ENCODE measurements around the gene SLIT2.

SLIT2 gene

GRCh38 chr4:20251796-20252655, at the start of gene SLIT2:
Gene SLIT2 (plus strand): TSS chr4:20251905. CDS start chr4:20253816, 1,911 bp downstream.
- H3K4me3 Mint-ChIP-seq, result peak within 1 kb of the TSS; percentile 44
- H3K36me3 Mint-ChIP-seq, result no peaks in the 10 kb centered on the region
- H3K4me1 Mint-ChIP-seq, result peaks cover 11% of the 10 kb centered on the region
- no peak within 1 kb of the TSS for H3K27ac Mint-ChIP-seq
- H3K9me3 Mint-ChIP-seq, result no peaks in the 10 kb centered on the region
- peaks cover 35% of the 10 kb centered on the region for H3K27me3 Mint-ChIP-seq

- Mint-ChIP-seq H3K36me3 (no peaks in the 10 kb centered on the region), H3K27me3 (no peaks in the 10 kb centered on the region), H3K27ac (no peak overlapping the region), H3K9me3 (no peaks in the 10 kb centered on the region), H3K4me1 (no peaks in the 10 kb centered on the region), H3K4me3 (no peak overlapping the region)
Measured at GRCh38 chr4:20203508-20203907, 48.2 kb upstream of the SLIT2 start.

GRCh38 chr4:20217521-20217920, 34.2 kb upstream of the SLIT2 start:
- no peak overlapping the region for H3K27ac Mint-ChIP-seq
- H3K4me1 Mint-ChIP-seq, result no peaks in the 10 kb centered on the region
- H3K36me3 Mint-ChIP-seq, result no peaks in the 10 kb centered on the region

GRCh38 chr4:20217951-20218350, 33.8 kb upstream of the SLIT2 start:
- no peak overlapping the region for H3K27ac Mint-ChIP-seq
- H3K9me3 Mint-ChIP-seq, result peaks cover 5% of the 10 kb centered on the region
- H3K27me3 Mint-ChIP-seq, result no peaks in the 10 kb centered on the region
- no peaks in the 10 kb centered on the region for H3K4me1 Mint-ChIP-seq
- no peaks in the 10 kb centered on the region for H3K36me3 Mint-ChIP-seq
- no peak overlapping the region for H3K4me3 Mint-ChIP-seq

More at GRCh38 chr4:20217521-20217920, 34.2 kb upstream of the SLIT2 start:
- Mint-ChIP-seq H3K9me3 (peaks cover 5% of the 10 kb centered on the region), H3K4me3 (no peak overlapping the region), H3K27me3 (no peaks in the 10 kb centered on the region)

GRCh38 chr4:20219521-20219920, 32.2 kb upstream of the SLIT2 start:
- H3K9me3 Mint-ChIP-seq, result peaks cover 12% of the 10 kb centered on the region
- no peak overlapping the region for H3K27ac Mint-ChIP-seq
- H3K27me3 Mint-ChIP-seq, result no peaks in the 10 kb centered on the region
- H3K4me1 Mint-ChIP-seq, result no peaks in the 10 kb centered on the region
- H3K36me3 Mint-ChIP-seq, result no peaks in the 10 kb centered on the region
- H3K4me3 Mint-ChIP-seq, result no peak overlapping the region

GRCh38 chr4:20237894-20238537, 13.7 kb upstream of the SLIT2 start:
- H3K27ac Mint-ChIP-seq, result no peak overlapping the region
- peaks cover under 1% of the 10 kb centered on the region for H3K9me3 Mint-ChIP-seq
- no peaks in the 10 kb centered on the region for H3K4me1 Mint-ChIP-seq
- H3K4me3 Mint-ChIP-seq, result no peak overlapping the region
- no peaks in the 10 kb centered on the region for H3K27me3 Mint-ChIP-seq
- H3K36me3 Mint-ChIP-seq, result no peaks in the 10 kb centered on the region

GRCh38 chr4:20248155-20248558, 3.5 kb upstream of the SLIT2 start:
- Mint-ChIP-seq H3K4me3 (no peak overlapping the region), H3K27ac (no peak overlapping the region), H3K9me3 (peaks cover 5% of the 10 kb centered on the region), H3K4me1 (peaks cover 11% of the 10 kb centered on the region), H3K36me3 (no peaks in the 10 kb centered on the region), H3K27me3 (peaks cover 21% of the 10 kb centered on the region)

GRCh38 chr4:20249333-20249732, 2.4 kb upstream of the SLIT2 start:
- Mint-ChIP-seq H3K27me3 (peaks cover 27% of the 10 kb centered on the region), H3K4me1 (peaks cover 11% of the 10 kb centered on the region), H3K36me3 (no peaks in the 10 kb centered on the region), H3K4me3 (no peak overlapping the region), H3K27ac (no peak overlapping the region), H3K9me3 (no peaks in the 10 kb centered on the region)

- Mint-ChIP-seq H3K4me3 (peak overlapping the region; percentile 44), H3K27me3 (peaks cover 35% of the 10 kb centered on the region), H3K4me1 (peaks cover 11% of the 10 kb centered on the region), H3K36me3 (no peaks in the 10 kb centered on the region), H3K27ac (no peak overlapping the region), H3K9me3 (no peaks in the 10 kb centered on the region)
Measured at GRCh38 chr4:20251031-20251795, 492 bp upstream of the SLIT2 start.

- peaks cover 35% of the 10 kb centered on the region for H3K27me3 Mint-ChIP-seq
- peaks cover 11% of the 10 kb centered on the region for H3K4me1 Mint-ChIP-seq
- H3K36me3 Mint-ChIP-seq, result no peaks in the 10 kb centered on the region
- peak overlapping the region; percentile 30 for H3K4me3 Mint-ChIP-seq
- H3K9me3 Mint-ChIP-seq, result no peaks in the 10 kb centered on the region
- H3K27ac Mint-ChIP-seq, result no peak overlapping the region
Measured at GRCh38 chr4:20252656-20253282, 1.1 kb downstream of the SLIT2 start.

- H3K4me1 Mint-ChIP-seq, result peaks cover 11% of the 10 kb centered on the region
- H3K27ac Mint-ChIP-seq, result no peak overlapping the region
- H3K36me3 Mint-ChIP-seq, result no peaks in the 10 kb centered on the region
- H3K4me3 Mint-ChIP-seq, result no peak overlapping the region
- peaks cover 35% of the 10 kb centered on the region for H3K27me3 Mint-ChIP-seq
- H3K9me3 Mint-ChIP-seq, result no peaks in the 10 kb centered on the region
Measured at GRCh38 chr4:20253283-20253734, 1.6 kb downstream of the SLIT2 start.

GRCh38 chr4:20253735-20254409, 2.2 kb downstream of the SLIT2 start:
- Mint-ChIP-seq H3K4me3 (no peak overlapping the region), H3K36me3 (no peaks in the 10 kb centered on the region), H3K9me3 (no peaks in the 10 kb centered on the region), H3K27ac (no peak overlapping the region), H3K4me1 (peaks cover 11% of the 10 kb centered on the region), H3K27me3 (peaks cover 35% of the 10 kb centered on the region)

- Mint-ChIP-seq H3K9me3 (no peaks in the 10 kb centered on the region), H3K4me1 (peaks cover 11% of the 10 kb centered on the region), H3K4me3 (no peak overlapping the region), H3K27me3 (peaks cover 30% of the 10 kb centered on the region), H3K27ac (no peak overlapping the region), H3K36me3 (no peaks in the 10 kb centered on the region)
Measured at GRCh38 chr4:20254511-20255250, 3.0 kb downstream of the SLIT2 start.

- Mint-ChIP-seq H3K9me3 (no peaks in the 10 kb centered on the region), H3K4me1 (peaks cover 11% of the 10 kb centered on the region), H3K27ac (no peak overlapping the region), H3K4me3 (no peak overlapping the region), H3K36me3 (no peaks in the 10 kb centered on the region), H3K27me3 (peaks cover 29% of the 10 kb centered on the region)
Measured at GRCh38 chr4:20255251-20255586, 3.5 kb downstream of the SLIT2 start.

Measured in activated naive CD4-positive, alpha-beta T cell treated with anti-CD3 and anti-CD28 coated beads, Interleukin-2, amount 50 U/mL, for 24 hours (primary cell).